Fibroblast of villous mesenchyme (primary cell): Measurements from ENCODE around the gene FRMD4A. TPM values are rescaled to one million over a fixed set of nuclear protein-coding genes. Genes with fewer than 3 reads are reported as not detected.
"Not testable (repeated sequence)": the region's sequence is repeated elsewhere in the genome, so short reads cannot be mapped to it uniquely, and the experiment has no call there.

Experiments used
- DNase-seq: peaks from one replicate; pipeline ENCODE4 v3.0.0-alpha.2; 2010; ENCODE audit warnings: low read depth
- H3K4me3 ChIP-seq: 2 replicates; pipeline ENCODE4 v1.5.1; 2011; ENCODE audit warnings: low read depth, mild to moderate bottlenecking, low read length
- CTCF ChIP-seq: IDR thresholded peaks from 2 replicates; pipeline ENCODE4 v1.5.1; 2012; ENCODE audit warnings: low read depth, mild to moderate bottlenecking, low read length; ENCODE audit not compliant: insufficient read depth
- total RNA-seq: library from RNA; depleted of rRNA; stranded (reverse); fragments of >200 nt; gene quantifications from 2 replicates; pipeline ENCODE4 v1.2.3, GENCODE V29; 2012

Gene FRMD4A
- total RNA-seq, 1 donor: 40.2 TPM

DNA sequence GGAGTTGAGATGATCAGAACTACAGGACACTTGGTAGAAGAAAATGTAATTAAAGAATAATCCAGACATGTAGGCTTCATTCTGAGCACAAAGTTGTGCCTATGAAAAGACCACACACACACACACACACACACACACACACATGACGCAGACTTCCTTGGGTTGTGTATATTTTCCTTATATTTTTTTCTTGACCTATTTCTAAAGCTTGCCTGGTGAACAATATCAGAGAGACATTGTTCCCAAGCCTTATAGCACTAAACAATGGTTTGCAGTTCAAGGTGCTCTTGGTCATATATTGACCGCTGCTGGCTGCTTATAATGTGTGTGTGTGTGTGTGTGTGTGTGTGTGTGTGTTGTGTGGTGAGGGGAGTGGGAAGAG, 541.3 kb downstream of the FRMD4A start:
- DNase-seq: no peak
- H3K4me3 ChIP-seq: no peak overlapping the region
- TF ChIP-seq CTCF: no peak

DNA sequence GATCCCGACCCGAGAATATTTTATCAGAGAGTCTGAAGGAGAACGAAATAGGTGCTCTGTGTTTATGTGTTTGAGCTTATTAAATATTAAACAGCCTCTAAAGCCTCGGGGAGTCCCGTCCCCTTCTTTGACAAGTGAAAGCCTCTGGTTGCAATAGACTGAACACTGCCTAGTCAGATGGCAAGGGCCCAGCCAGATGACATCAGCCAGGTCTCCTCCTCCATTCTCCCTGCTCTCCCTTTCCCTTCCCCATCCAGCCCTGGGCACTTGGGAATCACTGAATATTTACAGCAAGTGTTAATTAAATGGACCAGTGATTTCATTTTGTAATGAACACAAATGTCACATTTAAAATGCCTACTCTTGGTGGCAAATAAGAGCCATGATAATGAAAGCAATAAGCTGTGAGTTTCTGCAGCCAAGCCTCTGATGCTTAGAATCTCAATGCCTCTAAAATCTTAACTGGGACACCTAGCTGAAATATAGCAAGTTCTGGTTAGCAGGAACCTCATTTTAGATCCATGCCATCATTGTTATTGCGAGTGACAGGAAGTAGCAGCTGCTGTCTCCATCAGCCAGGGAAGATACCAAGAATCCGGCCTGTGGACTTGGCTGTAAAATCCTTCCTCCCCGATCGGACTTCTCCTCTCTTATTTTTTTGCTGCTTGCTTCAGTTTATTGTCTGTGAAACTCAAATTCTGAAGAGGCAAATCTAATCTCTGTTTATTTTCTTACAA, 541.8 kb downstream of the FRMD4A start:
- DNase-seq: peak; percentile 34
- no peak for TF ChIP-seq CTCF
- H3K4me3 ChIP-seq: no peak overlapping the region

DNA sequence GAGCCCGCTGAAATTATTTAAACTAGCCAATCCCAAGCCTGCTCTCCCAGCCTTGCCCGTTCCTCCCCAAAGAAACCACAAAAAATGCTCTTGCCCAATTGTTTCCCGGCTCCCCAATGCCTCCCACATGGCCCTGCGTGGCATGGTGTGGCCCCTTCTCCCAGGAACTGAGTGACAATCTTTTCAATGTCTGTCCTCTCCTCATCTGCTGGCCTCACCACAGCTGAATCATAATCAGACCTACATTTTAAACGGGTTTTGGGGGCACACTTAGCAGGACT, 542.5 kb downstream of the FRMD4A start:
- DNase-seq: no peak
- no peak overlapping the region for H3K4me3 ChIP-seq
- no peak for TF ChIP-seq CTCF

GRCh38 chr10:13787015-13787421, 543.7 kb downstream of the FRMD4A start:
- no peak for DNase-seq
- TF ChIP-seq CTCF: no peak
- no peak overlapping the region for H3K4me3 ChIP-seq

DNA sequence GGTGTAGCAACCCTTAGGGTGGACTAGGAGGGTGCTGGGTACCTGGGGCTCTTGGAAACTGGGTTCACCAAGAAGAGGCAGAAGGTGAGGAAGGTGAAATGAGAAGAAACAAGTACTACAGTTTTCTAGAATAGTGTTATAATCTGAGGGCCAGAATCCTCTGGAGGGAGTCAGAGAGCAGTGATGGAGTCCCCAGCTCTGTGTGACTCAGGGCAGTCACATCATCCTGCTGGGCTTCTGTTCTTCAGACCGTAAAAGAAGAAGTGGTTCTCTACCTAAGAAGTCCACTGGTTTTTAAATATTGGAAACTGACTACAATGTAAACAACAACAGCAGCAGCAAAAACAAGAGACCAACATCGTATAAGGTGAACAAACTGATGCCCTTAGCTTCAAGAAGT, 546.7 kb downstream of the FRMD4A start:
- no peak for DNase-seq
- no peak overlapping the region for H3K4me3 ChIP-seq
- TF ChIP-seq CTCF: peak; percentile 41

DNA sequence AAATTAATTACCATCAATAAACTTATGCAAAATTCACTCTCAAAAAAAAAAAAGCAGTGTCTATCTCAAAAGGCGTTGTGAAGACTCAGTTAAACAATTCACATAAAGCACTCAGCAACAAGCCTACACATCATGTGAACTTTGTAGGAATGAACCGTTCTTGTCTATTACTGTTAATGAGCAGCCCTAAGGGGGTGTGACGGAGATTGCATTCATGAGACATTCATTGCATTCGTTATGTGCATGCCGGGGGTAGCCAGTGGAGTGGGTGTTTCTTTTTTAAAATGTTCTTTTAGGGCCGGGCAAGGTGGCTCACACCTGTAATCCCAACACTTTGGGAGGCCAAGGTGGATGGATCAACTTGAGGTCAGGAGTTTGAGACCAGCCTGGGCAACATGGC, 551.0 kb downstream of the FRMD4A start:
- DNase-seq: no peak
- no peak for TF ChIP-seq CTCF

DNA sequence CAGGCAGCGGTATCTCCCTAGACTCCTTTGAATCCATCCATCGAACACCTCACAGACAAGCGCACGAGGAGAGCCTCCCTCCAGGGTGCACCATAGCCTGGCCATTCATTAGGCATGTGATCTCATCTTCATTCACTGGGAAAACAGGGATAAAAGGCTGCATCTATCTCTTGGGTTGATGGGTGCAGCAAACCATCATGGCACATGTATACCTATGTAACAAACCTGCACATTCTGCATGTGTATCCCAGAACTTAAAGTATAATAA, 552.1 kb downstream of the FRMD4A start:
- H3K4me3 ChIP-seq, DNase-seq: not testable (repeated sequence)

More for the DNA sequence above, 551.0 kb downstream of the FRMD4A start:
- H3K4me3 ChIP-seq: no peak overlapping the region
